ENCODE data around the gene RPS15. TPM values are rescaled to one million over a fixed set of nuclear protein-coding genes. Genes with fewer than 3 reads are reported as not detected.
A peak's percentile ranks its signal among the peaks of the same experiment; 100 is the strongest.

The RPS15 gene
- total RNA-seq (507 TPM), polyA plus RNA-seq (3,233 TPM)

DNA sequence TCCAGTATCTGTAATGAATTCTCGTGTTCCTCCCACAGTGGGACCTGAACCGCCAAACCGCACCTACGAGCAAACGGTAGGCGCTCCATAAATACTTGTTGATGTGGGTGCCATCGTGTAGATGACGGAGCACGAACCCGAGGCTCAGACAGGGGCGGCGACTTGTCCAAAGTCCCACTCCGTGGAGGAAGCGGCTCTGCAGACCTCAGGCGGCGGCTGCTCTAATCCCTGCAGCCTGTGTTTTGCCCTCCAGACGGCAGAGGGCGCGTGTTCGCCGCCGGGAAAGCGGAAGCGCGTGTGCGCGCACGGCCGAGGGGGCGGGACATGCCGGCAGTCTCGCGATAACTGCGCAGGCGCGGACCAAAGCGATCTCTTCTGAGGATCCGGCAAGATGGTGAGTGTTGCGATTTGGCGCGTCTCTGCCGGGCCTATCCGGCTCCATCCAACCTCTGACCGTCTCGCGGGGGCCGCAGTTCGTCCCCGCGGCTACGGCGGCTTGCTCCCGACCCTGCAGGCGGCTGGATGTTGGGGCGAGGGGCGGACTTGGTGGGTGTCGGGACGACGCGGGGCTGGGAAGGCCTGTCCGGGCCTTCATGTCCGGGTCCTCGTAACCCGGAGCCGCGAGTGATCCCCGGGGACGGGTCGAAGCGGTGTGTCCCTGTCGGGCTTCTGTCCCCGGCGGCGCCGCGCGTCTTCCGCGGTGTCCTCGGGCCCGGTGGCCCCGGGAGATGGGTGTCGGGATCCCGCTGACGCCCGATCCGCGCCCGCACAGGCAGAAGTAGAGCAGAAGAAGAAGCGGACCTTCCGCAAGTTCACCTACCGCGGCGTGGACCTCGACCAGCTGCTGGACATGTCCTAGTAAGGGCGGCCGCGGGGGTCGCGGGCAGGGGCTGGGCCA is at the start of gene RPS15:
Gene RPS15 (plus strand): TSS at position 362 of the 898 bp plus-strand sequence. CDS start 30 bp downstream, at position 392.
- peak; percentile 84 for DNase-seq (ENCODE audit: extremely low spot score)
- WGBS = 1% methylated on average over 100 of the region's 100 CpGs
- peaks cover 9% of the 10 kb centered on the region for H3K36me3 ChIP-seq (ENCODE audit: insufficient read depth)
- peak within 1 kb of the TSS; percentile 82 for H3K27ac ChIP-seq (ENCODE audit: low read depth)
- no peaks in the 10 kb centered on the region for H3K4me1 ChIP-seq (ENCODE audit: insufficient read depth)
- H3K4me3 ChIP-seq (ENCODE audit: low read depth, low read length) = peak within 1 kb of the TSS; percentile 95

- no peak for DNase-seq (ENCODE audit: extremely low spot score)
- Histone ChIP-seq H3K36me3 (ENCODE audit: insufficient read depth) (no peaks in the 10 kb centered on the region), H3K27ac (ENCODE audit: low read depth) (no peak overlapping the region), H3K4me1 (ENCODE audit: insufficient read depth) (no peaks in the 10 kb centered on the region), H3K4me3 (ENCODE audit: low read depth, low read length) (no peak overlapping the region)
- WGBS = 91% methylated on average over 17 of the region's 17 CpGs
Observed at GRCh38 chr19:1388637-1389026, 49.6 kb upstream of the RPS15 start.

- Histone ChIP-seq H3K27ac (ENCODE audit: low read depth) (no peak overlapping the region), H3K4me1 (ENCODE audit: insufficient read depth) (no peaks in the 10 kb centered on the region), H3K36me3 (ENCODE audit: insufficient read depth) (no peaks in the 10 kb centered on the region), H3K4me3 (ENCODE audit: low read depth, low read length) (no peak overlapping the region)
- no peak for DNase-seq (ENCODE audit: extremely low spot score)
- WGBS = 93% methylated on average over 39 of the region's 39 CpGs
Observed at GRCh38 chr19:1389033-1389940, 48.9 kb upstream of the RPS15 start.

- 92% methylated on average over 42 of the region's 42 CpGs for WGBS
- Histone ChIP-seq H3K4me1 (ENCODE audit: insufficient read depth) (no peaks in the 10 kb centered on the region), H3K27ac (ENCODE audit: low read depth) (no peak overlapping the region), H3K4me3 (ENCODE audit: low read depth, low read length) (no peak overlapping the region), H3K36me3 (ENCODE audit: insufficient read depth) (no peaks in the 10 kb centered on the region)
- no peak for DNase-seq (ENCODE audit: extremely low spot score)
Observed at GRCh38 chr19:1390890-1391423, 47.2 kb upstream of the RPS15 start.

- WGBS = 93% methylated on average over 15 of the region's 15 CpGs
- no peaks in the 10 kb centered on the region for H3K36me3 ChIP-seq (ENCODE audit: insufficient read depth)
- no peak for DNase-seq (ENCODE audit: extremely low spot score)
Observed at GRCh38 chr19:1392407-1392806, 45.8 kb upstream of the RPS15 start.

GRCh38 chr19:1392939-1393530 is 45.2 kb upstream of the RPS15 start:
- Histone ChIP-seq H3K36me3 (ENCODE audit: insufficient read depth) (no peaks in the 10 kb centered on the region), H3K4me1 (ENCODE audit: insufficient read depth) (no peaks in the 10 kb centered on the region), H3K27ac (ENCODE audit: low read depth) (no peak overlapping the region), H3K4me3 (ENCODE audit: low read depth, low read length) (no peak overlapping the region)
- DNase-seq (ENCODE audit: extremely low spot score) = no peak
- WGBS = 93% methylated on average over 37 of the region's 37 CpGs

More at GRCh38 chr19:1392407-1392806, 45.8 kb upstream of the RPS15 start:
- no peak overlapping the region for H3K27ac ChIP-seq (ENCODE audit: low read depth)
- no peaks in the 10 kb centered on the region for H3K4me1 ChIP-seq (ENCODE audit: insufficient read depth)
- no peak overlapping the region for H3K4me3 ChIP-seq (ENCODE audit: low read depth, low read length)

- Histone ChIP-seq H3K4me1 (ENCODE audit: insufficient read depth) (no peaks in the 10 kb centered on the region), H3K27ac (ENCODE audit: low read depth) (no peak overlapping the region), H3K4me3 (ENCODE audit: low read depth, low read length) (no peak overlapping the region), H3K36me3 (ENCODE audit: insufficient read depth) (no peaks in the 10 kb centered on the region)
- WGBS = 87% methylated on average over 17 of the region's 17 CpGs
- DNase-seq (ENCODE audit: extremely low spot score) = no peak
Observed at GRCh38 chr19:1393841-1394240, 44.4 kb upstream of the RPS15 start.

- no peak overlapping the region for H3K27ac ChIP-seq (ENCODE audit: low read depth)
Observed at GRCh38 chr19:1394252-1395193, 43.7 kb upstream of the RPS15 start.

GRCh38 chr19:1395194-1396018 is 42.8 kb upstream of the RPS15 start:
- Histone ChIP-seq H3K36me3 (ENCODE audit: insufficient read depth) (no peaks in the 10 kb centered on the region), H3K4me1 (ENCODE audit: insufficient read depth) (no peaks in the 10 kb centered on the region), H3K27ac (ENCODE audit: low read depth) (no peak overlapping the region), H3K4me3 (ENCODE audit: low read depth, low read length) (no peak overlapping the region)
- no peak for DNase-seq (ENCODE audit: extremely low spot score)
- WGBS = 78% methylated on average over 52 of the region's 52 CpGs

More at GRCh38 chr19:1394252-1395193, 43.7 kb upstream of the RPS15 start:
- Histone ChIP-seq H3K4me1 (ENCODE audit: insufficient read depth) (no peaks in the 10 kb centered on the region), H3K4me3 (ENCODE audit: low read depth, low read length) (no peak overlapping the region), H3K36me3 (ENCODE audit: insufficient read depth) (no peaks in the 10 kb centered on the region)
- 60% methylated on average over 43 of the region's 43 CpGs for WGBS
- no peak for DNase-seq (ENCODE audit: extremely low spot score)

GRCh38 chr19:1396019-1396767 is 42.0 kb upstream of the RPS15 start:
- no peak for DNase-seq (ENCODE audit: extremely low spot score)
- 41% methylated on average over 25 of the region's 25 CpGs for WGBS
- Histone ChIP-seq H3K36me3 (ENCODE audit: insufficient read depth) (no peaks in the 10 kb centered on the region), H3K4me3 (ENCODE audit: low read depth, low read length) (no peak overlapping the region), H3K27ac (ENCODE audit: low read depth) (no peak overlapping the region), H3K4me1 (ENCODE audit: insufficient read depth) (no peaks in the 10 kb centered on the region)
